GM21423 (cell line): ENCODE results near the gene OLIG1.

ENCODE experiments used
- ATAC-seq: cut with Tn5 transposase; IDR thresholded peaks from one replicate; pipeline ENCODE4 v1.9.1; 2021; ENCODE audit warnings: mild to moderate bottlenecking, moderate library complexity; ENCODE audit not compliant: unreplicated experiment

OLIG1 gene, protein sequence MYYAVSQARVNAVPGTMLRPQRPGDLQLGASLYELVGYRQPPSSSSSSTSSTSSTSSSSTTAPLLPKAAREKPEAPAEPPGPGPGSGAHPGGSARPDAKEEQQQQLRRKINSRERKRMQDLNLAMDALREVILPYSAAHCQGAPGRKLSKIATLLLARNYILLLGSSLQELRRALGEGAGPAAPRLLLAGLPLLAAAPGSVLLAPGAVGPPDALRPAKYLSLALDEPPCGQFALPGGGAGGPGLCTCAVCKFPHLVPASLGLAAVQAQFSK

GRCh38 chr21:33069994-33070743 lies at the start of gene OLIG1:
OLIG1 (plus strand) TSS chr21:33070141; CDS start chr21:33070247, 106 bp downstream.
- ATAC-seq: no peak

DNA sequence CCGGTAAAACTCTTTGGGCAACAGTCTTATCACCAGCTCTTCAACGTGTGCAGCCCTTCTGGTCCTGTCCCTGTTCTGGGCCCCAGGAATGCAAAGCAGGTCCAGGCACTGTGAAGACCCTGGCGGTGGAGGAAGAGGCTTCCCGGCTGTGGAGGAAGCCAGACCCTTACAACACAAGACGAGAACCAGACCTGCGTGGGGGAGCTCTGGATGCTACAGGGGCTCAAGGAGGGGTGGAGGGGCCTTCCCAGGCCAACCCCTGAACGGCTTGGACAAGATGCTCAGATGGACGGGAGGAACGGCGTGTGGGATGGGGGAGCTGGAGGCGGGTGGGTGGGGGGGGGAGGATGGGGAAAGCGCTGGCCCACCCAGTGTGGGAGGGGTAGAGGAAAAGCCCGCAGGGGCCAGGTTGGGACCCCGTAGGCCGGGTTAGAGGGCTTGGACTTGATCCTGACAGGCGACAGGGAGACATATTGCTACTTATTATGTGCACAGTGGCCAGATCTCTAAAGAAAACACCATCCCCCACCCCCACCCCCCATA lies 49.3 kb upstream of the OLIG1 start:
- ATAC-seq: no peak

GRCh38 chr21:33021150-33021549 lies 48.8 kb upstream of the OLIG1 start:
- ATAC-seq: no peak

DNA sequence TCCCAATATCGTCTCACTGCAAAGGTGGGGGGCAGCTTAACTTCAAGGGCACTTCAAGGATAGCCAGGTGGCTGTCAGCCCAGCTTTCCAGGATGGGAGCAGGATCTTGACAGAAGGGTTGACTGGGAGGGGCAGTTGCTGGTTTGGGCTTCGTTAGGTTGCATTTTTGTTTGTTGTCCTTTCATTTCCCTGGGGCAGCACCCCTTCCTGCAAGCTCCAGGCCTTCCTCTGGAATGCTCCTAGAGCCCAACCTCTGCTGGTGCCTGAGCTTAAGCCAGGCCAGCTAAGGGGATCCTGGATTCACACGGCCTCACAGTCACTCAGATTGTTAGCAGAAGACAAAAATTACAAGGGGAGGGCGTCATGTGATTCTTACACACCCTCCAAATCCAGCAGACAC lies 48.3 kb upstream of the OLIG1 start:
- ATAC-seq: no peak

DNA sequence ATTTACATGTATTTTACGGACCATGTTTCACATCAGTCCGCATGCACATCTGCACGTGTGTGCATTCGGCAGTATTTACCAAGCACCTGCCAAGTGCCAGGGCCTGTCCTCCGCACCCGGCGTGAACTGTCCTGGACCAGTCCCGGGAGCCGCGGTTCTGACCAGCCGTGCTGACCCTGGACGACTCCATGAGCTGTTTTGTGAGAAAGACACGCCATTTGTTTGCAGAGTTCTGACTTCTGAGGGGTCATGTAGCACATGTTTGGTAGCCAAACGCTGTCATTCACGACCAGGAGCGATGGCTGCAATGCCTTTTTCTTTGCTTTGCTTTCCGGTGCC lies 47.5 kb upstream of the OLIG1 start:
- ATAC-seq: no peak

GRCh38 chr21:33022828-33023573 lies 46.9 kb upstream of the OLIG1 start:
- no peak for ATAC-seq

- no peak for ATAC-seq
These were observed 46.3 kb upstream of the OLIG1 start for GRCh38 chr21:33023574-33024200.

DNA sequence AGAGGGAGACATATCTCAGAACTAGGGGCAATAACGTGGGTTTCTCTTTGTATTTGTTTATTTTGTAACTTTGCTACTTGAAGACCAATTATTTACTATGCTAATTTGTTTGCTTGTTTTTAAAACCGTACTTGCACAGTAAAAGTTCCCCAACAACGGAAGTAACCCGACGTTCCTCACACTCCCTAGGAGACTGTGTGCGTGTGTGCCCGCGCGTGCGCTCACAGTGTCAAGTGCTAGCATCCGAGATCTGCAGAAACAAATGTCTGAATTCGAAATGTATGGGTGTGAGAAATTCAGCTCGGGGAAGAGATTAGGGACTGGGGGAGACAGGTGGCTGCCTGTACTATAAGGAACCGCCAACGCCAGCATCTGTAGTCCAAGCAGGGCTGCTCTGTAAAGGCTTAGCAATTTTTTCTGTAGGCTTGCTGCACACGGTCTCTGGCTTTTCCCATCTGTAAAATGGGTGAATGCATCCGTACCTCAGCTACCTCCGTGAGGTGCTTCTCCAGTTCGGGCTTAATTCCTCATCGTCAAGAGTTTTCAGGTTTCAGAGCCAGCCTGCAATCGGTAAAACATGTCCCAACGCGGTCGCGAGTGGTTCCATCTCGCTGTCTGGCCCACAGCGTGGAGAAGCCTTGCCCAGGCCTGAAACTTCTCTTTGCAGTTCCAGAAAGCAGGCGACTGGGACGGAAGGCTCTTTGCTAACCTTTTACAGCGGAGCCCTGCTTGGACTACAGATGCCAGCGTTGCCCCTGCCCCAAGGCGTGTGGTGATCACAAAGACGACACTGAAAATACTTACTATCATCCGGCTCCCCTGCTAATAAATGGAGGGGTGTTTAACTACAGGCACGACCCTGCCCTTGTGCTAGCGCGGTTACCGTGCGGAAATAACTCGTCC lies 45.5 kb upstream of the OLIG1 start:
- ATAC-seq: no peak

DNA sequence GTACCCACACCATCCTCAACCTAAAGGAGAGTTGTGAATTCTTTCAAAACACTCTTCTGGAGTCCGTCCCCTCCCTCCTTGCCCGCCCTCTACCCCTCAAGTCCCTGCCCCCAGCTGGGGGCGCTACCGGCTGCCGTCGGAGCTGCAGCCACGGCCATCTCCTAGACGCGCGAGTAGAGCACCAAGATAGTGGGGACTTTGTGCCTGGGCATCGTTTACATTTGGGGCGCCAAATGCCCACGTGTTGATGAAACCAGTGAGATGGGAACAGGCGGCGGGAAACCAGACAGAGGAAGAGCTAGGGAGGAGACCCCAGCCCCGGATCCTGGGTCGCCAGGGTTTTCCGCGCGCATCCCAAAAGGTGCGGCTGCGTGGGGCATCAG lies 44.8 kb upstream of the OLIG1 start:
- no peak for ATAC-seq

DNA sequence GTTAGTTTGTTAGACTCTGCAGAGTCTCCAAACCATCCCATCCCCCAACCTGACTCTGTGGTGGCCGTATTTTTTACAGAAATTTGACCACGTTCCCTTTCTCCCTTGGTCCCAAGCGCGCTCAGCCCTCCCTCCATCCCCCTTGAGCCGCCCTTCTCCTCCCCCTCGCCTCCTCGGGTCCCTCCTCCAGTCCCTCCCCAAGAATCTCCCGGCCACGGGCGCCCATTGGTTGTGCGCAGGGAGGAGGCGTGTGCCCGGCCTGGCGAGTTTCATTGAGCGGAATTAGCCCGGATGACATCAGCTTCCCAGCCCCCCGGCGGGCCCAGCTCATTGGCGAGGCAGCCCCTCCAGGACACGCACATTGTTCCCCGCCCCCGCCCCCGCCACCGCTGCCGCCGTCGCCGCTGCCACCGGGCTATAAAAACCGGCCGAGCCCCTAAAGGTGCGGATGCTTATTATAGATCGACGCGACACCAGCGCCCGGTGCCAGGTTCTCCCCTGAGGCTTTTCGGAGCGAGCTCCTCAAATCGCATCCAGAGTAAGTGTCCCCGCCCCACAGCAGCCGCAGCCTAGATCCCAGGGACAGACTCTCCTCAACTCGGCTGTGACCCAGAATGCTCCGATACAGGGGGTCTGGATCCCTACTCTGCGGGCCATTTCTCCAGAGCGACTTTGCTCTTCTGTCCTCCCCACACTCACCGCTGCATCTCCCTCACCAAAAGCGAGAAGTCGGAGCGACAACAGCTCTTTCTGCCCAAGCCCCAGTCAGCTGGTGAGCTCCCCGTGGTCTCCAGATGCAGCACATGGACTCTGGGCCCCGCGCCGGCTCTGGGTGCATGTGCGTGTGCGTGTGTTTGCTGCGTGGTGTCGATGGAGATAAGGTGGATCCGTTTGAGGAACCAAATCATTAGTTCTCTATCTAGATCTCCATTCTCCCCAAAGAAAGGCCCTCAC lies 44.2 kb upstream of the OLIG1 start, which contains the start of gene OLIG2:
Gene OLIG2, plus strand, starts transcription at position 447 of the 954 bp plus-strand sequence. CDS start 928 bp downstream, outside the sequence.
- no peak for ATAC-seq

- ATAC-seq: no peak
These were observed 43.5 kb upstream of the OLIG1 start for GRCh38 chr21:33026443-33026858.

DNA sequence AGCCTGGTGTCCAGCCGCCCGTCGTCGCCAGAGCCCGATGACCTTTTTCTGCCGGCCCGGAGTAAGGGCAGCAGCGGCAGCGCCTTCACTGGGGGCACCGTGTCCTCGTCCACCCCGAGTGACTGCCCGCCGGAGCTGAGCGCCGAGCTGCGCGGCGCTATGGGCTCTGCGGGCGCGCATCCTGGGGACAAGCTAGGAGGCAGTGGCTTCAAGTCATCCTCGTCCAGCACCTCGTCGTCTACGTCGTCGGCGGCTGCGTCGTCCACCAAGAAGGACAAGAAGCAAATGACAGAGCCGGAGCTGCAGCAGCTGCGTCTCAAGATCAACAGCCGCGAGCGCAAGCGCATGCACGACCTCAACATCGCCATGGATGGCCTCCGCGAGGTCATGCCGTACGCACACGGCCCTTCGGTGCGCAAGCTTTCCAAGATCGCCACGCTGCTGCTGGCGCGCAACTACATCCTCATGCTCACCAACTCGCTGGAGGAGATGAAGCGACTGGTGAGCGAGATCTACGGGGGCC lies 43.0 kb upstream of the OLIG1 start:
- no peak for ATAC-seq

DNA sequence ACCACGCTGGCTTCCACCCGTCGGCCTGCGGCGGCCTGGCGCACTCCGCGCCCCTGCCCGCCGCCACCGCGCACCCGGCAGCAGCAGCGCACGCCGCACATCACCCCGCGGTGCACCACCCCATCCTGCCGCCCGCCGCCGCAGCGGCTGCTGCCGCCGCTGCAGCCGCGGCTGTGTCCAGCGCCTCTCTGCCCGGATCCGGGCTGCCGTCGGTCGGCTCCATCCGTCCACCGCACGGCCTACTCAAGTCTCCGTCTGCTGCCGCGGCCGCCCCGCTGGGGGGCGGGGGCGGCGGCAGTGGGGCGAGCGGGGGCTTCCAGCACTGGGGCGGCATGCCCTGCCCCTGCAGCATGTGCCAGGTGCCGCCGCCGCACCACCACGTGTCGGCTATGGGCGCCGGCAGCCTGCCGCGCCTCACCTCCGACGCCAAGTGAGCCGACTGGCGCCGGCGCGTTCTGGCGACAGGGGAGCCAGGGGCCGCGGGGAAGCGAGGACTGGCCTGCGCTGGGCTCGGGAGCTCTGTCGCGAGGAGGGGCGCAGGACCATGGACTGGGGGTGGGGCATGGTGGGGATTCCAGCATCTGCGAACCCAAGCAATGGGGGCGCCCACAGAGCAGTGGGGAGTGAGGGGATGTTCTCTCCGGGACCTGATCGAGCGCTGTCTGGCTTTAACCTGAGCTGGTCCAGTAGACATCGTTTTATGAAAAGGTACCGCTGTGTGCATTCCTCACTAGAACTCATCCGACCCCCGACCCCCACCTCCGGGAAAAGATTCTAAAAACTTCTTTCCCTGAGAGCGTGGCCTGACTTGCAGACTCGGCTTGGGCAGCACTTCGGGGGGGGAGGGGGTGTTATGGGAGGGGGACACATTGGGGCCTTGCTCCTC lies 42.3 kb upstream of the OLIG1 start:
- ATAC-seq: no peak

- ATAC-seq: no peak
These were observed 41.7 kb upstream of the OLIG1 start for GRCh38 chr21:33028287-33028670.

DNA sequence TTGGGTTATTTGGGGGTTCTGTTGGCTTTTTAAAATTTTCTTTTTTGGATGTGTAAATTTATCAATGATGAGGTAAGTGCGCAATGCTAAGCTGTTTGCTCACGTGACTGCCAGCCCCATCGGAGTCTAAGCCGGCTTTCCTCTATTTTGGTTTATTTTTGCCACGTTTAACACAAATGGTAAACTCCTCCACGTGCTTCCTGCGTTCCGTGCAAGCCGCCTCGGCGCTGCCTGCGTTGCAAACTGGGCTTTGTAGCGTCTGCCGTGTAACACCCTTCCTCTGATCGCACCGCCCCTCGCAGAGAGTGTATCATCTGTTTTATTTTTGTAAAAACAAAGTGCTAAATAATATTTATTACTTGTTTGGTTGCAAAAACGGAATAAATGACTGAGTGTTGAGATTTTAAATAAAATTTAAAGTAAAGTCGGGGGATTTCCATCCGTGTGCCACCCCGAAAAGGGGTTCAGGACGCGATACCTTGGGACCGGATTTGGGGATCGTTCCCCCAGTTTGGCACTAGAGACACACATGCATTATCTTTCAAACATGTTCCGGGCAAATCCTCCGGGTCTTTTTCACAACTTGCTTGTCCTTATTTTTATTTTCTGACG lies 41.1 kb upstream of the OLIG1 start:
- ATAC-seq: no peak

- no peak for ATAC-seq
These were observed 40.5 kb upstream of the OLIG1 start for GRCh38 chr21:33029385-33029921.

GRCh38 chr21:33029975-33030461 lies 39.9 kb upstream of the OLIG1 start:
- ATAC-seq: no peak
